Breast epithelium (tissue), 4 donors: ENCODE data around the gene RFNG. TPM values are rescaled to one million over a fixed set of nuclear protein-coding genes. Genes with fewer than 3 reads are reported as not detected.

ENCODE experiments used
- DNase-seq, 2 donors: peaks; one replicate each; pipeline ENCODE4 v3.0.0-alpha.2; 2019; ENCODE audit warnings: low spot score in 2 of 2
- H3K27ac ChIP-seq, 2 donors: fragments of 200-600 bp; sonication (generic) in 1 of 2; one replicate each; pipeline ENCODE4 v1.5.1; 2016 to 2019; ENCODE audit warnings: mild to moderate bottlenecking in 1 of 2
- H3K27me3 ChIP-seq, 2 donors: fragments of 200-600 bp; sonication (generic) in 1 of 2; one replicate each; pipeline versions ENCODE4 v1.5.1 to v1.6.0; 2017 to 2019; ENCODE audit warnings: control low read depth in 1 of 2, mild to moderate bottlenecking in 1 of 2
- H3K36me3 ChIP-seq: fragments of 200-600 bp; one replicate; pipeline ENCODE4 v1.5.1; 2019
- H3K4me1 ChIP-seq, 2 donors: fragments of 200-600 bp; sonication (generic); one replicate each; pipeline ENCODE4 v1.5.1; 2016 to 2019; ENCODE audit warnings: control low read depth in 1 of 2
- H3K4me3 ChIP-seq, 3 donors: fragments of 200-600 bp; sonication (generic); 1 replicate in 2 of 3; 2 replicates in 1 of 3; pipeline ENCODE4 v1.5.1; 2016 to 2019; ENCODE audit warnings: mild to moderate bottlenecking in 3 of 3, moderate library complexity in 2 of 3
- H3K9me3 ChIP-seq, 2 donors: fragments of 200-600 bp; sonication (generic) in 1 of 2; one replicate each; pipeline ENCODE4 v1.5.1; 2016 to 2019; ENCODE audit warnings: control low read depth in 1 of 2
- CTCF ChIP-seq, 3 donors: fragments of 450-650 bp; IDR thresholded peaks; one replicate each; pipeline ENCODE4 v1.5.1; 2016 to 2017; ENCODE audit warnings: antibody characterized with exemption in 3 of 3, mild to moderate bottlenecking in 3 of 3, moderate library complexity in 3 of 3
- POLR2A ChIP-seq: fragments of 450-650 bp; IDR thresholded peaks from one replicate; pipeline ENCODE4 v1.6.1; 2016; ENCODE audit warnings: antibody characterized with exemption, mild to moderate bottlenecking, moderate library complexity
- POLR2AphosphoS5 ChIP-seq, 3 donors: sonication (generic); formaldehyde crosslinking; IDR thresholded peaks; one replicate each; pipeline ENCODE4 v1.6.1; 2017; ENCODE audit warnings: antibody characterized with exemption in 3 of 3
- intact Hi-C: fragments of 100-400 bp; cut with DNase I; formaldehyde crosslinking; loops from one replicate; pipeline ENCODE4 v1.15.1; 2023; ENCODE audit warnings: low total_unique reads
- total RNA-seq, 3 donors: library from RNA; depleted of rRNA; stranded (reverse); fragments of >200 nt; gene quantifications; one replicate each; pipeline ENCODE4 v1.1.0, GENCODE V29; 2016

RFNG gene
- total RNA-seq, 3 donors from 2014 or later: 30.5 to 49.4 (median 31.8) TPM

- intact Hi-C loops: no loop called here
- Histone ChIP-seq H3K4me3 (no peak overlapping the region), H3K9me3 (no peaks in the 10 kb centered on the region), H3K27ac (no peak overlapping the region), H3K4me1 (peaks cover 6 to 19% of the 10 kb centered on the region in 2 donors), H3K27me3 (no peaks in the 10 kb centered on the region), H3K36me3 (no peaks in the 10 kb centered on the region)
- no peak for TF ChIP-seq POLR2AphosphoS5 (IDR thresholded peaks at IDR 0.05)
- no peak for DNase-seq
Measured at GRCh38 chr17:82018989-82019689, 32.5 kb downstream of the RFNG start.

GRCh38 chr17:82018152-82018988, 33.2 kb downstream of the RFNG start:
- Histone ChIP-seq H3K9me3 (no peaks in the 10 kb centered on the region), H3K27ac (no peak overlapping the region), H3K27me3 (no peaks in the 10 kb centered on the region), H3K4me1 (peaks cover 6 to 14% of the 10 kb centered on the region in 2 donors), H3K4me3 (no peak overlapping the region), H3K36me3 (no peaks in the 10 kb centered on the region)
- no peak for TF ChIP-seq CTCF (IDR thresholded peaks at IDR 0.05)
- TF ChIP-seq POLR2A: no peak
- no peak for TF ChIP-seq POLR2AphosphoS5 (IDR thresholded peaks at IDR 0.05)
- DNase-seq: no peak
- intact Hi-C loops: no loop called here

- TF ChIP-seq POLR2AphosphoS5 (IDR thresholded peaks at IDR 0.05) (no peak), CTCF (IDR thresholded peaks at IDR 0.05) (no peak), POLR2A (no peak)
- no peak for DNase-seq
- no peak overlapping the region for H3K27ac ChIP-seq
- intact Hi-C loops: no loop called here
- H3K4me1 ChIP-seq: peaks cover 6 to 14% of the 10 kb centered on the region in 2 donors
- no peak overlapping the region for H3K4me3 ChIP-seq
- no peaks in the 10 kb centered on the region for H3K27me3 ChIP-seq
- no peaks in the 10 kb centered on the region for H3K36me3 ChIP-seq
- H3K9me3 ChIP-seq: no peaks in the 10 kb centered on the region
Measured at GRCh38 chr17:82017612-82018151, 33.9 kb downstream of the RFNG start.

- TF ChIP-seq CTCF (IDR thresholded peaks at IDR 0.05): no peak
- TF ChIP-seq POLR2AphosphoS5 (IDR thresholded peaks at IDR 0.05): no peak
- no peak for TF ChIP-seq POLR2A
- intact Hi-C loops: no loop called here
- no peak overlapping the region for H3K4me3 ChIP-seq
- peaks cover 6 to 12% of the 10 kb centered on the region in 2 donors for H3K4me1 ChIP-seq
- no peak for DNase-seq
- H3K36me3 ChIP-seq: no peaks in the 10 kb centered on the region
- no peak overlapping the region for H3K27ac ChIP-seq
- H3K9me3 ChIP-seq: no peaks in the 10 kb centered on the region
- H3K27me3 ChIP-seq: no peaks in the 10 kb centered on the region
Measured at GRCh38 chr17:82016875-82017459, 34.6 kb downstream of the RFNG start.

- intact Hi-C loops: no loop called here
- Histone ChIP-seq H3K36me3 (no peaks in the 10 kb centered on the region), H3K27me3 (no peaks in the 10 kb centered on the region), H3K4me3 (no peak overlapping the region), H3K27ac (no peak overlapping the region), H3K9me3 (no peaks in the 10 kb centered on the region), H3K4me1 (peaks cover 2 to 6% of the 10 kb centered on the region in 2 donors)
- DNase-seq: no peak
- no peak for TF ChIP-seq CTCF (IDR thresholded peaks at IDR 0.05)
- no peak for TF ChIP-seq POLR2A
- TF ChIP-seq POLR2AphosphoS5 (IDR thresholded peaks at IDR 0.05): no peak
Measured at GRCh38 chr17:82016061-82016874, 35.3 kb downstream of the RFNG start.
